Erythroblast (primary cell): ENCODE data around the gene S100A16.

Experiments used
- GATA1 ChIP-seq: IDR thresholded peaks from 2 replicates; pipeline ENCODE4 v1.6.1; 2011; ENCODE audit warnings: low read depth, mild to moderate bottlenecking, control low read depth, low read length, moderate library complexity
- POLR2A ChIP-seq: IDR thresholded peaks from 2 replicates; pipeline ENCODE4 v1.6.1; 2011; ENCODE audit warnings: mild to moderate bottlenecking, low read length

GRCh38 chr1:153583976-153584375 lies 29.0 kb downstream of the S100A16 start:
- TF ChIP-seq POLR2A, result no peak
- no peak for TF ChIP-seq GATA1
